GM18511 (cell line): ENCODE measurements around the gene SESN3.

Source experiments
- ATAC-seq: cut with Tn5 transposase; IDR thresholded peaks from one replicate; pipeline ENCODE4 v1.9.1; 2021; ENCODE audit warnings: mild to moderate bottlenecking, moderate library complexity; ENCODE audit not compliant: unreplicated experiment

The SESN3 gene

GRCh38 chr11:95132956-95133355, 98.0 kb downstream of the SESN3 start:
- ATAC-seq: no peak

- no peak for ATAC-seq
Observed at GRCh38 chr11:95128602-95129001, 102.4 kb downstream of the SESN3 start.

- ATAC-seq: no peak
Observed at GRCh38 chr11:95123556-95123955, 107.4 kb downstream of the SESN3 start.

GRCh38 chr11:95121698-95122097, 109.3 kb downstream of the SESN3 start:
- ATAC-seq: no peak

- peak; percentile 58 for ATAC-seq
Observed at GRCh38 chr11:95119361-95120060, 111.5 kb downstream of the SESN3 start.

- no peak for ATAC-seq
Observed at GRCh38 chr11:95115597-95115996, 115.4 kb downstream of the SESN3 start.
